HG02852 (cell line): ENCODE measurements around the gene GNPDA2.
"Not testable (repeated sequence)": the region's sequence is repeated elsewhere in the genome, so short reads cannot be mapped to it uniquely, and the experiment has no call there.

ENCODE experiments used
- ATAC-seq: cut with Tn5 transposase; IDR thresholded peaks from one replicate; pipeline ENCODE4 v1.9.1; 2021; ENCODE audit warnings: mild to moderate bottlenecking, moderate library complexity; ENCODE audit not compliant: unreplicated experiment

GNPDA2 gene

GRCh38 chr4:44726038-44726871 lies at the start of gene GNPDA2:
TSS of gene GNPDA2 (minus strand) at chr4:44726556. CDS start at chr4:44722207, 4,349 bp downstream.
- ATAC-seq, result peak; percentile 93

GRCh38 chr4:44772340-44772739 lies 46.0 kb upstream of the GNPDA2 start:
- no peak for ATAC-seq

- no peak for ATAC-seq
These were observed 45.4 kb upstream of the GNPDA2 start for GRCh38 chr4:44771789-44772188.

GRCh38 chr4:44766453-44766852 lies 40.1 kb upstream of the GNPDA2 start:
- ATAC-seq, result no peak

- ATAC-seq, result no peak
These were observed 38.8 kb upstream of the GNPDA2 start for GRCh38 chr4:44765116-44765515.

GRCh38 chr4:44761306-44761705 lies 35.0 kb upstream of the GNPDA2 start:
- no peak for ATAC-seq

- ATAC-seq, result peak; percentile 71
These were observed 34.0 kb upstream of the GNPDA2 start for GRCh38 chr4:44760142-44760898.

GRCh38 chr4:44756559-44756958 lies 30.2 kb upstream of the GNPDA2 start:
- ATAC-seq, result no peak

GRCh38 chr4:44740201-44740600 lies 13.8 kb upstream of the GNPDA2 start:
- no peak for ATAC-seq

- peak; percentile 79 for ATAC-seq
These were observed 12.3 kb upstream of the GNPDA2 start for GRCh38 chr4:44738615-44739014.

GRCh38 chr4:44736900-44737299 lies 10.5 kb upstream of the GNPDA2 start:
- no peak for ATAC-seq

GRCh38 chr4:44728694-44729093 lies 2.3 kb upstream of the GNPDA2 start:
- not testable (repeated sequence) for ATAC-seq

GRCh38 chr4:44727471-44727870 lies 1.1 kb upstream of the GNPDA2 start:
- ATAC-seq, result no peak

- no peak for ATAC-seq
These were observed 674 bp downstream of the GNPDA2 start for GRCh38 chr4:44725726-44726037.

GRCh38 chr4:44725166-44725565 lies 1.2 kb downstream of the GNPDA2 start:
- ATAC-seq, result no peak

- no peak for ATAC-seq
These were observed 4.4 kb downstream of the GNPDA2 start for GRCh38 chr4:44722001-44722400.

GRCh38 chr4:44720371-44720770 lies 6.0 kb downstream of the GNPDA2 start:
- no peak for ATAC-seq

- ATAC-seq, result no peak
These were observed 9.8 kb downstream of the GNPDA2 start for GRCh38 chr4:44716597-44716996.

- ATAC-seq, result no peak
These were observed 13.2 kb downstream of the GNPDA2 start for GRCh38 chr4:44713125-44713524.

- ATAC-seq, result no peak
These were observed 21.7 kb downstream of the GNPDA2 start for GRCh38 chr4:44704673-44705072.

- no peak for ATAC-seq
These were observed 25.3 kb downstream of the GNPDA2 start for GRCh38 chr4:44701037-44701436.

- ATAC-seq, result no peak
These were observed 25.9 kb downstream of the GNPDA2 start for GRCh38 chr4:44700427-44700826.
